GM08714 (cell line): Measurements from ENCODE around the gene ZNF569.
"Not testable (repeated sequence)": the region's sequence is repeated elsewhere in the genome, so short reads cannot be mapped to it uniquely, and the experiment has no call there.

Experiments
- H3K4me3 ChIP-seq: fragments of 200-500 bp; sonication (Bioruptor generic); 2 replicates; pipeline ENCODE4 v1.5.1; 2014; ENCODE audit warnings: mild to moderate bottlenecking, low read length, inconsistent platforms
- ZNF274 ChIP-seq: IDR thresholded peaks from 2 replicates; pipeline ENCODE4 v1.6.1; 2012; ENCODE audit warnings: mild to moderate bottlenecking, low read depth, low read length

The ZNF569 gene

GRCh38 chr19:37466277-37466797, 907 bp downstream of the ZNF569 start:
- H3K4me3 ChIP-seq, result peak overlapping the region; percentile 80
- TF ChIP-seq ZNF274, result no peak

DNA sequence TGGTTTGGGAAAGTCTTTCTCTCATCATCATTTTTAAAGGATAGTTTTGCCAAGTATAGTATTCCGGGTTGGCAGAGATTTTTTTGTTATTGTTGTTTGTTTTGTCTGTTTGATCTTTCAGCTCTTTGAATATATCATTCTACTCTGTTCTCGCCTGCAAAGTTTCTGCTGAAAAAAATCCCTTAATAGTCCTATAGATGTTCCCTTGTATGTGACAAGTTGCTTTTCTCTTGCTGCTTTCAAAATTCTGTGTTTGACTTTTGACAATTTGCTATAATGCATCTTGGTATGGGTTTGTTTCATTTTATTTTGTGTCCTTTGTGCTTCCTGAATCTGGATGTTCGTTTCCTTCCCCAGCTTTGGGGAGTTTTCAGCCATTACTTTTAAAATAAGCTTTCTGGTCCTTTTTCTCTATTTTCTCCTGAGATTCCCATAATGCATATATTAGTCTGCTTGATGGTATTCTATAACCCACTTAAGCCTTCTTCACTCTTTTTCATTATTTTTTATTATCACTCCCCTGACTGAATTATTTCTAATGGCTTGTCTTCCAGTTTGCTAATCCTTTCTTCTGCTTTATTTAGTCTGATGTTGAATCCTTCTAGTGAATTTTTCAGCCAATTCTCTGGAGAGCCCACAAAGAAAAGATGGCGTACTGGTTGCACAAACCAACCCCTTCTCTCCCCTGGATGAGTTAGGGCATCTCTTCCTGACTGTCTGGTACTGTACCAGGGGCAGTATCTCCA, 14.6 kb downstream of the ZNF569 start:
- TF ChIP-seq ZNF274, result no peak
- H3K4me3 ChIP-seq, result no peak overlapping the region

GRCh38 chr19:37413313-37414084, 53.7 kb downstream of the ZNF569 start:
- no peak overlapping the region; the same call in 1 of the 2 replicates for H3K4me3 ChIP-seq
- TF ChIP-seq ZNF274, result peak; percentile 82

DNA sequence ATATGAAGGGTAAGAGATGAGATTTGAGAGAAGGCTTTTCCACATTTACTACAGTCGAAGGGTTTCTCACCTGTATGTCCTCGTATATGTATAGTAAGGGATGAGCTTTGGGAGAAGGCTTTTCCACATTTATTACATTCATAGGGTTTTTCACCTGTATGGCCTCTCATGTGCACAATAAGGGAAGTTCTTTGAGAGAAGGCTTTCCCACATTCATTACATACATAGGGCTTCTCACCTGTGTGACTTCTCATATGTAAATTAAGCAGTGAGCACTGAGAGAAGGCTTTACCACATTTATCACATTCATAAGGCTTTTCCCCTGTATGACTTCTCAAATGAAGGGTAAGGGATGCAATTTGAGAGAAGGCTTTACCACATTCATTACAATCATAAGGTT, 54.5 kb downstream of the ZNF569 start:
- H3K4me3 ChIP-seq, result no peak overlapping the region
- TF ChIP-seq ZNF274, result no peak

DNA sequence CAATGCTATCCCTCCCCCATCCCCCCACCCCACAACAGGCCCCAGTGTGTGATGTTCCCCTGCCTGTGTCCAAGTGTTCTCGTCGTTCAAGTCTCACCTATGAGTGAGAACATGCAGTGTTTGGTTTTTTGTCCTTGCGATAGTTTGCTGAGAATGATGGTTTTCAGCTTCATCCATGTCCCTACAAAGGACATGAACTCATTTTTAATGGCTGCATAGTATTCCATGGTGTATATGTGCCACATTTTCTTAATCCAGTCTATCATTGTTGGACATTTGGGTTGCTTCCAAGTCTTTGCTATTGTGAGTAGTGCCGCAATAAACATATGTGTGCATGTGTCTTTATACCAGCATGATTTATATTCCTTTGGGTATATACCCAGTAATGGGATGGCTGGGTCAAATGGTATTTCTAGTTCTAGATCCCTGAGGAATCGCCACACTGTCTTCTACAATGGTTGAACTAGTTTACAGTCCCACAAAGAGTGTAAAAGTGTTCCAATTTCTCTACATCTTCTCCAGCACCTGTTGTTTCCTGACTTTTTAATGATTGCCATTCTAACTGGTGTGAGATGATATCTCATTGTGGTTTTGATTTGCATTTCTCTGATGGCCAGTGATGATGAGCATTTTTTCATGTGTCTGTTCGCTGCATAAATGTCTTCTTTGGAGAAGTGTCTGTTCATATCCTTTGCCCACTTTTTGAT, 61.0 kb downstream of the ZNF569 start:
- not testable (repeated sequence) for H3K4me3 ChIP-seq

GRCh38 chr19:37403403-37403802, 63.8 kb downstream of the ZNF569 start:
- no peak for TF ChIP-seq ZNF274
- H3K4me3 ChIP-seq, result no peak overlapping the region

DNA sequence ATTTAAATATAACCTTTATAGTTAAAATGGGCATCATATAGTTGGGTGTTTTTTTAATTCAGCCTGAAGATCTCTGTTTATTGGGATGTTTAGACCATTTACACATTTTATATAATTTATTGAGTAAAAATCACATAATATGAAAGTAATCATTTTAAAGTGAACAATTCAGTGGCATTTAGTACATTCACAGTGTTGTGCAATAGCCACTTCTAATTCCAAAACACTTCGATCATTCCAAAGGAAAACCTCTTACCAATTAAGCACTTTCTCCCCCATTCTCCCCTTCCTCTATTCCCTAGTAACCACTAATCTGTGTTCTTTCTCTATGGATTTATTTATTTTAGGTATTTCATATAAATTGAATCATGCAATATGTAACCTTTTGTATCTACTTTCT, 66.2 kb downstream of the ZNF569 start:
- no peak for TF ChIP-seq ZNF274
- no peak overlapping the region for H3K4me3 ChIP-seq

DNA sequence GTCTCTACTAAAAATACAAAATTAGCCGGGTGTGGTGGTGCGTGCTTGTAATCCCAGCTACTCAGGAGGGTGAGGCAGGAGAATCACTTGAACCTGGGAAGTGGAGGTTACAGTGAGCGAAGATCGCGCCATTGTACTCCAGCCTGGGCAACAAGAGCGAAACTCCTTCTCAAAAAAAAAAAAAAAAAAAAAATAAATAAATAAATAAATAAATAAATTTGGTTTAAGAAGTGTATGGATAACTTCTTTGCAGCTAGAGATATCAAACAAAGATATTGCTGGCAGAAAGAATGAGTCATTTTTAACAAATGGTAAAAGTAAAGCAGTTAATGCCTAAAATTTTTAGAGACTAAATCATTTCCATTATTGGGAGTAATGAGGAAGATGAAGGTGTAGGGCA, 75.8 kb downstream of the ZNF569 start:
- not testable (repeated sequence) for H3K4me3 ChIP-seq

DNA sequence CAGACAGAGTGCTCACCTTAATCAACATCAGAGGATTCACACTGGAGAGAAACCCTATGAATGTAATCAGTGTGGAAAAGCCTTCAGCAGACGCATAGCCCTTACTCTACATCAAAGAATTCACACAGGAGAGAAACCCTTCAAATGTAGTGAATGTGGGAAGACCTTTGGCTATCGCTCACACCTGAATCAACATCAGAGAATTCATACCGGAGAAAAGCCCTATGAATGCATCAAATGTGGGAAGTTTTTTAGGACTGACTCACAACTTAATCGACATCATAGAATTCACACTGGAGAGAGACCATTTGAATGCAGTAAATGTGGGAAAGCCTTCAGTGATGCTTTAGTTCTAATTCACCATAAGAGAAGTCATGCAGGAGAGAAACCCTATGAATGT, 78.0 kb downstream of the ZNF569 start:
- TF ChIP-seq ZNF274, result peak; percentile 88
- H3K4me3 ChIP-seq, result no peak overlapping the region

DNA sequence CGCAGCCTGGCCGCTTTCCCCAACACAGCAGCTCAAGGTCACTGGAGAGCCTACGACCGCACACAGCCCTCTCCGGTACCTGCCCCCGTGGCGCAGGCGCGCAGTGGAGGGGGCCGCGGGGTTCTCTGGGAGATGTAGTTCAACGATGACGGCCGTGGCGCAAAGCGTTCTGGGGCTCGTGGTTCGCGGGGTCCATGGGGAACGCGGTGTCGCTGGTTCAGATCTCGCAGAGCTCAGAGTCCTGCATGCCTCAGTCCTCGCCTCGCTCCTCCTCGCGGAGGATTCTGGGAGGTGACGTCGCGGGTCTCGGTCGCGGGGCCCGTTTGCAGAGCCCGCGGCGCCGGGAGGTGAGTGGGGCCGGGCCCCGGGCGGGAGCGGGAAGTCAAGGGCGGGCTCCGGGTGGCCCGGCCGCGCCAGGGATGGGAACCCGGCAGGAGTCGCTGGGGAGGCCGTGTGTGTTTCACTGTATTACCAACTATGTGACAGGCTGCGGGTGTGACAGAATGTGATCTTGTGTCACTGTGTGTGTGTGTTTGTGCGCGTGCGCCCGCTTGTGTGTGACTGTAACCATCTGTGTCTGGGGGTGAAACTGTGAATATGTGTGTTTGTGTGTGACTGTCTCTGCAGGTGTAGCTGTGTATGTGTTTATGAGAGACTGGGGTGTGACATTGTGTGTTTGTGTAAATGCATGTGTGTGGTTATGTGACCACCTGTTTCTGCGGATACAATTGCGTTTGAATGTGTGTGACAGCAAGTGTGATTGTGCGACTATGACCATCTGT, 96.2 kb downstream of the ZNF569 start, which contains the start of gene ZNF527:
TSS of gene ZNF527 (plus strand) at position 220 of the 782 bp plus-strand sequence. CDS start 3,100 bp downstream, outside the sequence.
- peak within 1 kb of the TSS; percentile 98 for H3K4me3 ChIP-seq
- TF ChIP-seq ZNF274, result no peak

- H3K4me3 ChIP-seq, result peak overlapping the region; percentile 98
Measured at GRCh38 chr19:37370386-37370879, 96.8 kb downstream of the ZNF569 start.

DNA sequence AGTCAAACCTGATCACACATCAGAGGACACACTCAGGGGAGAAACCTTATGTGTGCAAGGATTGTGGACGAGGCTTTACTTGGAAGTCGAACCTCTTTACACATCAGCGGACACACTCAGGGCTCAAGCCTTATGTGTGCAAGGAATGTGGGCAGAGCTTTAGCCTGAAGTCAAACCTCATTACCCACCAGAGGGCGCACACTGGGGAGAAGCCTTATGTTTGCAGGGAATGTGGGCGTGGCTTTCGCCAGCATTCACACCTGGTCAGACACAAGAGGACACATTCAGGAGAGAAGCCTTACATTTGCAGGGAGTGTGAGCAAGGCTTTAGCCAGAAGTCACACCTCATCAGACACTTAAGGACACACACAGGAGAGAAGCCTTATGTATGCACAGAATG, 104.5 kb downstream of the ZNF569 start:
- TF ChIP-seq ZNF274, result no peak
- no peak overlapping the region for H3K4me3 ChIP-seq

- TF ChIP-seq ZNF274, result no peak
- no peak overlapping the region for H3K4me3 ChIP-seq
Measured at GRCh38 chr19:37361994-37362393, 105.2 kb downstream of the ZNF569 start.
